Neural progenitor cell (in vitro differentiated cells): ENCODE data around the gene ESRRG. TPM values are rescaled to one million over a fixed set of nuclear protein-coding genes. Genes with fewer than 3 reads are reported as not detected.
A peak's percentile ranks its signal among the peaks of the same experiment; 100 is the strongest.

Source experiments
- DNase-seq: peaks from one replicate; pipeline ENCODE4 v3.0.0-alpha.2; 2016; ENCODE audit warnings: low spot score
- H2AFZ ChIP-seq: fragments of 200-600 bp; sonication (generic); replicated peaks from 2 replicates; pipeline ENCODE4 v1.6.1; 2016; ENCODE audit warnings: antibody characterized with exemption
- H3F3A ChIP-seq: fragments of 200-600 bp; sonication (generic); 2 replicates; pipeline ENCODE4 v1.6.1; 2016; ENCODE audit warnings: antibody characterized with exemption, low read depth
- H3K27ac ChIP-seq: fragments of 200-600 bp; sonication (generic); 2 replicates; pipeline ENCODE4 v1.5.1; 2016; ENCODE audit warnings: mild to moderate bottlenecking
- H3K27me3 ChIP-seq: fragments of 200-600 bp; sonication (generic); 2 replicates; pipeline ENCODE4 v1.6.1; 2016; ENCODE audit warnings: mild to moderate bottlenecking, moderate library complexity
- H3K36me3 ChIP-seq: fragments of 200-600 bp; sonication (generic); 2 replicates; pipeline ENCODE4 v1.5.1; 2016
- H3K4me1 ChIP-seq: fragments of 200-600 bp; sonication (generic); 2 replicates; pipeline ENCODE4 v1.6.1; 2016; ENCODE audit warnings: mixed run types
- H3K4me2 ChIP-seq: fragments of 200-600 bp; sonication (generic); 2 replicates; pipeline ENCODE4 v1.6.1; 2016
- H3K4me3 ChIP-seq: fragments of 200-600 bp; sonication (generic); 2 replicates; pipeline ENCODE4 v1.5.1; 2016
- H3K79me2 ChIP-seq: fragments of 200-600 bp; sonication (generic); 2 replicates; pipeline ENCODE4 v1.6.1; 2016; ENCODE audit warnings: low read depth
- H3K9ac ChIP-seq: fragments of 200-600 bp; sonication (generic); 2 replicates; pipeline ENCODE4 v1.6.1; 2016
- H3K9me3 ChIP-seq: fragments of 200-600 bp; sonication (generic); 2 replicates; pipeline ENCODE4 v1.5.1; 2016; ENCODE audit warnings: low read depth
- H4K20me1 ChIP-seq: fragments of 200-600 bp; sonication (generic); 2 replicates; pipeline ENCODE4 v1.6.1; 2016; ENCODE audit warnings: low read depth
- H3K27ac Mint-ChIP-seq: 3 replicates; pipeline ENCODE4 v1.8.0; 2021; ENCODE audit warnings: mixed read lengths
- H3K27me3 Mint-ChIP-seq: 2 replicates; pipeline ENCODE4 v1.8.0; 2022; ENCODE audit warnings: low read depth, mild to moderate bottlenecking, inconsistent platforms, moderate library complexity, mixed read lengths; ENCODE audit not compliant: insufficient read depth
- H3K36me3 Mint-ChIP-seq: 3 replicates; pipeline ENCODE4 v1.8.0; 2021; ENCODE audit warnings: mixed read lengths
- H3K4me1 Mint-ChIP-seq: 3 replicates; pipeline ENCODE4 v1.8.0; 2021; ENCODE audit warnings: mixed read lengths
- H3K4me3 Mint-ChIP-seq: 3 replicates; pipeline ENCODE4 v1.8.0; 2021; ENCODE audit warnings: mild to moderate bottlenecking, moderate library complexity, mixed read lengths
- H3K9me3 Mint-ChIP-seq: 3 replicates; pipeline ENCODE4 v1.8.0; 2020; ENCODE audit warnings: mixed read lengths
- EZH2 ChIP-seq: fragments of 200-600 bp; sonication (generic); IDR thresholded peaks from 2 replicates; pipeline ENCODE4 v1.6.1; 2017; ENCODE audit warnings: antibody characterized with exemption, mild to moderate bottlenecking, moderate library complexity
- EZH2phosphoT487 ChIP-seq: fragments of 200-600 bp; sonication (generic); IDR thresholded peaks from 2 replicates; pipeline ENCODE4 v1.6.1; 2017; ENCODE audit warnings: antibody characterized with exemption
- total RNA-seq: library from RNA; depleted of rRNA; stranded (reverse); fragments of >200 nt; gene quantifications from 2 replicates; pipeline ENCODE4 v1.2.3, GENCODE V29; 2015; ENCODE audit warnings: low replicate concordance
- TF ChIP-seq, protein P1 (sequence below): fragments of 200-600 bp; sonication (generic); IDR thresholded peaks from 2 replicates; pipeline ENCODE4 v1.5.1; 2017; ENCODE audit warnings: antibody characterized with exemption, mild to moderate bottlenecking

The ESRRG gene
- total RNA-seq, 1 donor from 2014 or later = 3.0 TPM

DNA sequence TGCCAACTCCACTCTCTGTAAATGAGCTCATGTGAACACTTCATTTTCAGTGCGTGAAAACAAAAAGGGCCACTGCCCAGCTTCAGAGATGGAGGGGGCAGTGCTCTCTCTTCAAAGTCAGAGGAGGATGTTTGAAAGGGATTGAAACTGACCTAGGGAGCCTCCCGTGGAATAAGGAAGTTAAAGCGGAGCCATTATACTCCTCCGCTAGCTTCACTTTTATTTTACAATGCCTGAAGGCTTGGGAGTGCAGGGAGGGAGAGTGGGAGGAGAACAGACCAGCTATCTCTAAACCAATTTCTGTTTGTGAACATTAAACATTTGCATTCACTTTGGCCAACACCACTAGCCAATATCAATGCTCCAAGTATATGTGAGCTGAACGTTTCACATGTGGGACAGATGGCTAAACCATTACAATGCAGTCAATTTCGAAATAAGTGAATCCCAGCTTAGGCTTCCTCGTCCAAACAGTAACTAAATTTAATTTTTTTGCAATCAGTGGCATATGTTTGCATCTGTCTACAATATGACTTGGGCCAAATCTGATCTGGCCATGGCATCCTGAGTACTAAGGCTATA, 126.9 kb downstream of the ESRRG start:
- Histone ChIP-seq H3K27ac (no peak overlapping the region), H3K9ac (no peak overlapping the region), H3K36me3 (no peaks in the 10 kb centered on the region), H3K79me2 (no peaks in the 10 kb centered on the region), H3K4me2 (peak overlapping the region; percentile 53), H3K4me1 (peaks cover 41% of the 10 kb centered on the region), H3K27me3 (no peaks in the 10 kb centered on the region), H4K20me1 (no peaks in the 10 kb centered on the region), H2AFZ (no peak overlapping the region), H3K9me3 (no peaks in the 10 kb centered on the region), H3F3A (peaks cover 33% of the 10 kb centered on the region), H3K4me3 (no peak overlapping the region)
- Mint-ChIP-seq H3K27me3 (no peaks in the 10 kb centered on the region), H3K27ac (peak overlapping the region; percentile 8), H3K9me3 (no peaks in the 10 kb centered on the region), H3K36me3 (no peaks in the 10 kb centered on the region), H3K4me3 (no peak overlapping the region), H3K4me1 (peaks cover 50% of the 10 kb centered on the region)
- peak; percentile 31 for DNase-seq
- TF ChIP-seq EZH2phosphoT487 (no peak), EZH2 (no peak)
- TF ChIP-seq, protein P1, sequence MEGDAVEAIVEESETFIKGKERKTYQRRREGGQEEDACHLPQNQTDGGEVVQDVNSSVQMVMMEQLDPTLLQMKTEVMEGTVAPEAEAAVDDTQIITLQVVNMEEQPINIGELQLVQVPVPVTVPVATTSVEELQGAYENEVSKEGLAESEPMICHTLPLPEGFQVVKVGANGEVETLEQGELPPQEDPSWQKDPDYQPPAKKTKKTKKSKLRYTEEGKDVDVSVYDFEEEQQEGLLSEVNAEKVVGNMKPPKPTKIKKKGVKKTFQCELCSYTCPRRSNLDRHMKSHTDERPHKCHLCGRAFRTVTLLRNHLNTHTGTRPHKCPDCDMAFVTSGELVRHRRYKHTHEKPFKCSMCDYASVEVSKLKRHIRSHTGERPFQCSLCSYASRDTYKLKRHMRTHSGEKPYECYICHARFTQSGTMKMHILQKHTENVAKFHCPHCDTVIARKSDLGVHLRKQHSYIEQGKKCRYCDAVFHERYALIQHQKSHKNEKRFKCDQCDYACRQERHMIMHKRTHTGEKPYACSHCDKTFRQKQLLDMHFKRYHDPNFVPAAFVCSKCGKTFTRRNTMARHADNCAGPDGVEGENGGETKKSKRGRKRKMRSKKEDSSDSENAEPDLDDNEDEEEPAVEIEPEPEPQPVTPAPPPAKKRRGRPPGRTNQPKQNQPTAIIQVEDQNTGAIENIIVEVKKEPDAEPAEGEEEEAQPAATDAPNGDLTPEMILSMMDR = no peak

- DNase-seq = no peak
- Histone ChIP-seq H3K4me1 (peaks cover 4% of the 10 kb centered on the region), H3K27ac (no peak overlapping the region), H3K4me2 (no peak overlapping the region), H3K9ac (no peak overlapping the region), H3K9me3 (no peaks in the 10 kb centered on the region), H3K4me3 (no peak overlapping the region), H3K79me2 (no peaks in the 10 kb centered on the region), H4K20me1 (no peaks in the 10 kb centered on the region), H3K27me3 (no peaks in the 10 kb centered on the region), H3K36me3 (peaks cover 6% of the 10 kb centered on the region), H2AFZ (no peak overlapping the region), H3F3A (peaks cover 3% of the 10 kb centered on the region)
- Mint-ChIP-seq H3K27me3 (no peaks in the 10 kb centered on the region), H3K4me1 (peaks cover under 1% of the 10 kb centered on the region), H3K4me3 (no peak overlapping the region), H3K27ac (no peak overlapping the region), H3K9me3 (peaks cover 15% of the 10 kb centered on the region), H3K36me3 (peaks cover under 1% of the 10 kb centered on the region)
- no peak for TF ChIP-seq EZH2
- TF ChIP-seq, protein P1 = no peak
- TF ChIP-seq EZH2phosphoT487 = no peak
Observed at GRCh38 chr1:216587715-216588114, 135.5 kb downstream of the ESRRG start.

- H3K36me3 ChIP-seq = peaks cover 6% of the 10 kb centered on the region
- Mint-ChIP-seq H3K27ac (no peak overlapping the region), H3K27me3 (no peaks in the 10 kb centered on the region), H3K4me3 (no peak overlapping the region), H3K4me1 (peaks cover 4% of the 10 kb centered on the region), H3K9me3 (peaks cover 16% of the 10 kb centered on the region), H3K36me3 (peaks cover 1% of the 10 kb centered on the region)
- H3K27me3 ChIP-seq = no peaks in the 10 kb centered on the region
- no peak overlapping the region for H2AFZ ChIP-seq
- peaks cover 23% of the 10 kb centered on the region for H3K4me1 ChIP-seq
- H3K9ac ChIP-seq = no peak overlapping the region
- no peaks in the 10 kb centered on the region for H3K9me3 ChIP-seq
- H3K4me2 ChIP-seq = peak overlapping the region; percentile 29
- H3F3A ChIP-seq = peaks cover 7% of the 10 kb centered on the region
- no peak for TF ChIP-seq EZH2
- TF ChIP-seq, protein P1 = no peak
- TF ChIP-seq EZH2phosphoT487 = no peak
- peak overlapping the region; percentile 77 for H3K27ac ChIP-seq
- peak; percentile 60 for DNase-seq
- no peaks in the 10 kb centered on the region for H3K79me2 ChIP-seq
- no peaks in the 10 kb centered on the region for H4K20me1 ChIP-seq
- H3K4me3 ChIP-seq = peak overlapping the region; percentile 1
Observed at GRCh38 chr1:216582151-216582550, 141.1 kb downstream of the ESRRG start.
